NCI-H187 (cell line): ENCODE measurements around the gene CX3CL1.
"Not testable (repeated sequence)": the region's sequence is repeated elsewhere in the genome, so short reads cannot be mapped to it uniquely, and the experiment has no call there.

Experiments
- DNase-seq, 2 experiments: peaks; one replicate each; lab custom pipeline; 2025; lab: John Stamatoyannopoulos, UW

The CX3CL1 gene

DNA sequence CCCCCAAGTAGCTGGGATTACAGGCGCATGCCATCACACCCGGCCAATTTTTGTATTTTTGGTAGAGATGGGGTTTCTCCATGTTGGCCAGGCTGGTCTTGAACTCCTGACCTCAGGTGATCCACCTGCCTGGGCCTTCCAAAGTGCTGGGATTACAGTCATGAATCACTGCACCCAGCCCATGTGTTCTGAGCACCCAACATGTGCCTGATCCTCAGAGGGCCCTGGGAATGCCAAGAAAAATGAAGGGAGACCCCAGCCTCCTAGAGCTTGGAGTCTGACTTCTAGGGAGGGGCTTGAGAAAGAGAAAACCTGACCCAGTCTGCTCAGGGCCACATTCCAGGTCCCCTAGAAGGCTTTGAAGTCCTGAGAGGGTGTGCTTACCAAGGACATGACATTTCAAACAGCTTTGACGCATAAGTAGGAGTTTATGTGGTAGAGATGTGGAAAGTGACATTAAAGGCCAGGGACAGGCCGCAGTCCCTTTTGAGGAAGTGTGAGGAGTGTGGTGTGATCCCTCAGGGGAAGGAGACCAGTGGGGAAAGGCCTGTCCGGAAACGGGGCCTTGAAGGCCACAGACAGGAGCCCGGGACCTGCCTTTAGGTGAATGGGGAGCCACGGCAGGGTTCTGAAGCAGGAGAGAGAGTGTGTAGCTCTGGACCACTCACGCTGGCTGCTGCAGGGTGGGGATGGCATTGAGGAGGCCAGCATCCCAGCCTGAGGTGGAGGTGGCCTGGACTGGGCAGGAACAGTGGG is 14.8 kb upstream of the CX3CL1 start:
- no peak for DNase-seq

DNA sequence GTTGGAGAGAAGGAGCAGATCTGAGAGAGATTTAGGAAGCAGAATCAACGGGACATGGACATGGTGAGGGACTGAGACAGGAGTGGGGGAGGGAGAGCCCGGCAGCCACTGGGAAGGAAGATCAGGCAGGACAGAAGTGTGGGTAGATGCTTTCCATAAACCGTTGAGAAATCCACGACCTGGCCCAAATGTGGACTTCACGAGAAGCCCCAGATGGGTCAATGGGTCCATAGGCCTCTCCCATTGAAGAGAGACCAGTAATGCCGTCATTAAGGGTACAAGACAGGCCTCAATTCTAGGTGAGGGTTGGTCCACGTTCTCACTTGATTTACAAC is 14.2 kb upstream of the CX3CL1 start:
- no peak for DNase-seq

DNA sequence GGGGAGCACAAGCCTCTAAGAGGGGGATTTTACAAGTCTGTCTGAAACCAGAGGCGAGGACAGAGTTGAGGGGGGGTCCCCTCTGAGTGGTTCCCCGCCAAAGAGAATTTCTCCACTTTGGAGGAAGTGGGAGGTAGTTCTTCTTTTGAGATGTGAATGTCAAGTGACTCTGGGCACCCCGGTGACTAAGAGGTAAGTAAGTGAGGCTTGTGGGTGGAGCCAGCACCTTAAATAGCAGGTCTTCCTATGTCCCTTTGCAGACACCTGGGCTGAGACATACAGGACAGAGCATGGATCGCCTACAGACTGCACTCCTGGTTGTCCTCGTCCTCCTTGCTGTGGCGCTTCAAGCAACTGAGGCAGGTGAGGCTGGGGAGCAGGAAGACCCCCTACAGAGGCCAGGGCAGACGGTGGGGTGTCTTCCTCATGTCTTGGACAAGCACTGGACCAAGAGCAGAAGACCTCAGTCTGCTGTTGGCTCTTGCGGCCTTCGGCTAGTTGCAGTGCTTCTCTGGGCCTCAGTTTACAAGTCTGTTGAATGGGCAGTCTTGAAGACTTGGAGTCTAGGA is 13.7 kb upstream of the CX3CL1 start, which contains the start of gene CCL22:
TSS of gene CCL22 (plus strand) at position 257 of the 569 bp plus-strand sequence. CDS start at position 291, 34 bp downstream.
- no peak for DNase-seq

DNA sequence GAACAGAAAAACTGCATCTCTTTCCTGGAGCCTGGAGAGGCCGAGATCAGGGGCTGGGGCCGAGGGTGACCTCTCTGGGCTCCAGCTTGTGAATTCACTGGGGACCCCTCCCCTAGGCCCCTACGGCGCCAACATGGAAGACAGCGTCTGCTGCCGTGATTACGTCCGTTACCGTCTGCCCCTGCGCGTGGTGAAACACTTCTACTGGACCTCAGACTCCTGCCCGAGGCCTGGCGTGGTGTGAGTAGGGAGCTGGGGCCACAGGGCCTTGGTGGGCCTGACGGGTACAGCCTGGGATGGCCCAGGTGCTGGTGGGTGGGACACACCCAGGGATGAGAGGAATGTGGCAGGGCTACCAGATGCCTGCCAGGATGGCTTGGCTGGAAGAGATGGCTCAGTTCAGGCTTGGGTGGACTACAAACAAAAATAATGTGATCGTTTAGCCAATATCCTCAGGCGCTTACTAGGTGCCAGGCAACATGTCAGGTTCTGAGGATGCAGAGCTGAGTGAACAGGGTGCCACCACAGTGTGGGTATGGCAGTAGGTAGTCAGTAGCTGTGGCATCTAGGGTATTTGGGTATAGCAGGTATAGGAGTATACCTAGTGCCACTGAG is 11.9 kb upstream of the CX3CL1 start:
- DNase-seq: no peak

DNA sequence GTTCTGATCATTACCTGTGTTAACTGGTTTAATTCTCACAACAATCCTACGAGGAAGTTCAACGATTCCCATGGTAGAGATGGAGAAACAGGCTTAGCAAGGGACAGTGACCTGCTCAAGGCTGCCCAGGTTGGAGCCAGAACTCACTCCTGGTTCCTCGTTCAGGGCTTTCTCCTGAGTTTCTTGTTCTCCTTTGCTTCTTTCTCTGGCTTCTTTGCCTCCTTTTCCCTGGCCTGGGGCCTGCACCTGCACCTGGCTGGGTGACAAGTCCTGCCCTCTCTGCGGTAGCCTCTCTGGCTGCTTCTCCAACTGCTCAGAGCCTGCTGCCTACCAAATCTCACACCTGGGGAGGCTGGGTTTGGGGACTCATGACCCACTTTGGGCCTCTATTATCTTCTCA is 10.9 kb upstream of the CX3CL1 start:
- DNase-seq: no peak

DNA sequence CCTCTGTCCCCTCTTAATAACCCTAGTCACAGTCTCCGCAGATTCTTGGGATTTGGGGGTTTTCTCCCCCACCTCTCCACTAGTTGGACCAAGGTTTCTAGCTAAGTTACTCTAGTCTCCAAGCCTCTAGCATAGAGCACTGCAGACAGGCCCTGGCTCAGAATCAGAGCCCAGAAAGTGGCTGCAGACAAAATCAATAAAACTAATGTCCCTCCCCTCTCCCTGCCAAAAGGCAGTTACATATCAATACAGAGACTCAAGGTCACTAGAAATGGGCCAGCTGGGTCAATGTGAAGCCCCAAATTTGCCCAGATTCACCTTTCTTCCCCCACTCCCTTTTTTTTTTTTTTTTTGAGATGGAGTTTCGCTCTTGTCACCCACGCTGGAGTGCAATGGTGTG is 8.1 kb upstream of the CX3CL1 start:
- DNase-seq: no peak

DNA sequence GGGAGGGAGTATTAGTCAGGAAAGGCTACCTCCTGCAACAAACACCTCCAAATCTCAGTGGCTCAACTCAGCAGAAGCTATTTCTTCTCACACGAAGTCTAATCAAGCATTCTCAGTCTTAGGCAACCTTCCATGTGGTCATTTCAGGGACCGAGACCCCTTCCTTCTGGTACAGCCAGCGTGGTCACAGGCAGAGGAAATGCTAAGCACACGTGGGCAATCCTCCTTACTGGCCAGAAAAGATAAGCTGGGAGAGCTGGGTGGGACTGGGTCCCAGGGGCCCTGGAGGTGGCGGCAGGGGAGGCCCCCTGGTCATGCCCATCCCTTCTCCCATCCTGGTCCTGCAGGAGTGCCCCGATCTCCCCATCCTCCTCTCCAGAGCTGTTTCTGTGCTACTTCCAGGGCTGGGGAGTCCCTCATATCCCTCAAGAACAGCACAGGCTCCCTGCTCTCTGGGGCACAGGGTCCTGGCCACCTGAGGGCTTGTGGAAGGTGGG is 5.7 kb upstream of the CX3CL1 start:
- DNase-seq: no peak

DNA sequence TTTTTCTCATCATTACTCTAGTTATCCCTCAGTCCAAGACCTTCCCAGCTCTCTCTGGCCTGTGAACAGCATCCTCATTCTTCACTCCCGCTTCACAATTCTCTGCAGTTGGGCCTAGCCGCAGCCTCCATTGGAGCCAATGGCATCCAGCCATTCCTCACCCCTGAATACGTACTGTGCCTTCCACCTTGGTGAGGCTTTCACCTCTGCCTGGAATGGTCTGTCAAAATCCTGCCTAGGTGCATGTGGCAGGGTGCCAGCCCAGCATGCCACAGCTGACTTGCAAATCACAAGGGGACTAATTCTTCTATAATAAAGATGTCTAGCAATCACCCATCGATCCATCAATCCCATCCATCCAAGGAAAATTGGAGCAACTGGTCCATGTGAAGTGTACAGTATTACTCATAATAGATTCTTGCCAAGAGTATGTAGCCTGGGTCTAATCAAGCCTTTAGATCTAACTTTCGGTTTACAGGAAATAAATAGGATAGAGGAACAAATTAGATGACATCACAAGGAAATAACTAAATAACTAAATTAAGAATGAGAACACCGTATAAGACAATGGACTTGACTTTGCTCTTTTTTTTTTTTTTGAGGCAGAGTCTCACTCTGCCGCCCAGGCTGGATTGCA is 5.1 kb upstream of the CX3CL1 start:
- no peak for DNase-seq

DNA sequence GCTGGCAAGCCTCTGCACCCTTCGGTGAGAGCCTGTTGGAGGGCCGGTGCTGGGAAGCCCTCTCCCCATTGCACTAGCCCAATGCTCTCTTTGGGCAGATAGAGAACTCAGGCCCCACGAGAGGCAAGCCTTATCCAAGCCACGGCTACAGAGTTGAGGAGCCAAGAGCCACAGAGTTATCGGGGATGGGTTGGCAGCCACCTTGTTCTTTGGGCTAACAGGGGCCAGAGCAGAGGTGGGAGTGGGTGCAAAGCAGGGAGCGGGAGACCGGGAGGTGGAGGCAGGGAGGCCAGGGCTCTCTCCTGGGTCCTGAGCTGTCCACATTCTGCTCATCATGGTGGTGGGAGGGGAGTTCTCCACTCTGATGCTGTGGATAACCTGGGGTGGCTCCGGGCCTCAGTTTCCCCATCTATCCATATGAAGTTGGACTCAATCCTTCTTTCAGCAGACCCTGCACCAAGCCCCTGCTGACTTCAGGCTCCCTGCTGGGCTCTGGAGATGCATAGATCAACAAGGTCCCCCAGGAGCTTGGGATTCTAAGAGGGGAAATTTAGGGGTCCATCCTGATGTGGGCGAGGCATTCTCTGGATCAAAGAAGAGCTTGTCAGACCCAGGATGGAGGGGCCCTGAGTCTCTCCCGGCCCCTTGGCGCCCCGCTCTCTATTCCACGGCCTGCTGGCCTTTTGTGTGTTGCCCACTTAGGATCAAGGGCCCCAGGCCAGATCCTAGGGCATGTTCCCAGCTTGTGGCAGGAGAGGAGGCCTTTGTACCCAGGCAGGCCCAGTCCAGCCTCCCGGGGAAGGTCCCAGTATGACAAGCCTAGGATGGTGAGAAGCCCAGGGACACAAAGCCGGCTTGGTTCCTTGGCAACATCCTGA is 557 bp upstream of the CX3CL1 start:
- no peak for DNase-seq

DNA sequence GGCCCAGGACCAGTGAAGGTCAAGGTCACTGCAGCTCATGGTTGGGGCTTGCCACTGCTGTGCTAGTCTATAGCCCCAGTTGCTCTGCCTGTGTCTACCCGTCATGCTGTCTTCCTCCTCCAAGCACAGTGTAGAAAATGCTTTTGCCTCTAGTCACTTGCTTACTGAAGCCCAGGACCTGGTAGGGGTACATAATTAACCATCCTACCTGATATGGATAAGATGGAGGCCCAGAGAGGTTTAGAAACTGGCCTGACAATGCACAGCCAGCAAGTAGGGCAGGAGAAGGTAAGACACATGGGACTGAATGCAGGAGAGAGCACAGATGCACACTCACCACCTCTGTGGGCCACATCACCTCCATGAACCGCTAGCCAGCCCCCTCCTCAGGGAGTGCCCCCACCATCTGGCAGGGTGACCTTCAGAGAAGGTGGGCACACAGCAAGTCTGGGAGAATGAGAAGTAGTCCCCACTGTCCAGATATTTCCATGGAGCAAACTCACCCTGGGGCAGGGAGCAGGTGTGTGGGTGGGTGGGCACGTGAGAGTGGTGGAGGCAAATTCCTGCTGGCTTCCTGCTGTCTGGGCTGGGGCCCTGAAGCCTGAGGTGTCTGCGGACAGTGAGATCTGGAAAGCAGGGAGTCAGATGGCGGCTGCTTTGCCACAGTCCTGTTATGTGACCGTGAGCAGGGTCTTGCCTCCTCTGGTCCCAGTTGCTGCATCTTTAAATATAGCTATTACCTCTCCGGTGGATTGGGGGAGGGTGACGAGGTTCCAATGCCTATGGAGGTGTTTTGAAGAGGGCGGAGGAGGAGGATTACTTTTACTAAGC is 1.0 kb downstream of the CX3CL1 start:
- DNase-seq: no peak

DNA sequence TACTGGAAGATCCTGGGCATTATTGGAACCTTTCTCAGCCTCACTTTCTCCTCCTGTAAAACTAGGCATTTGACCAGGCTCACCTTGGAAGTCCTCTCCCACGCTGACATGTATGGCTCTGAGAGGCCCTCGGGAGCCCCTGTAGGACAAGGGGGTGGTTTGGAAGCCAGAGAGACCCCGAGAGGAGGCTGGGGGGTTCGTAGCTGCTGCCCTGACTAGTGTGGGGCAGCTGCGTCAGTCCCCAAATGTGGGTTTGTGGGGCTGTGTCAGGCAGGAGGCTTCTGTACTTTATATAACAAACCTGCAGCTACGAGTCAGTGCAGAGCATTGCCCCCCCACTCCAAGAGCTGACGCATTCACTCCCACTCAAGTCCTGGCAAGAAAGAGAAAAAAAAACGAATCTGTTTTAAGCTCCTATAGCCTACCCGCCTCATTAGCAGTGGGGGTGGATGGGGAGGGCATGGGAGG is 1.8 kb downstream of the CX3CL1 start:
- no peak for DNase-seq

DNA sequence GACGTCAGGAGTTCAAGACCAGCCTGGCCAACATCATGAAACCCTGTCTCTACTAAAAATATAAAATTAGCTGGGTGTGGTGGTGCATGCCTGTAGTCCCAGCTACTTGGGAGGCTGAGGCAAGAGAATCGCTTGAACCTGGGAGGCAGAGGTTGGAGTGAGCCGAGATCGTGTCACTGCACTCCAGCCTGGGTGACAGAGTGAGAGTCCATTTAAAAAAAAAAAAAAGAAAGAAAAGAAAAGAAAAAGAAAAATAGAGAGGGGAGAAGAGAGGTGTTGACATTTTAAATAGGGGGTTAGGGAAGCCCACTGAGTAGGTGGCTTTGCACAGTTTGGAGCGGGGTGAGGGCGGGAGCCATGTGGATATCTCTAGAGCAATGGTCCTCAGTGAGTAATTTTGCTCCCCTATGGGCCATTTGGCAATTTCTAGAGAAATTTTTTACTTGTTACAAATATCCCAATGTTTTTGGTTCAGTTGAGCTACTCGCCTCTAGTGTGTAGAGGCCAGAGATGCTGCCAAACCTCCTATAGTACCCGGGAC is 2.7 kb downstream of the CX3CL1 start:
- not testable (repeated sequence) for DNase-seq

DNA sequence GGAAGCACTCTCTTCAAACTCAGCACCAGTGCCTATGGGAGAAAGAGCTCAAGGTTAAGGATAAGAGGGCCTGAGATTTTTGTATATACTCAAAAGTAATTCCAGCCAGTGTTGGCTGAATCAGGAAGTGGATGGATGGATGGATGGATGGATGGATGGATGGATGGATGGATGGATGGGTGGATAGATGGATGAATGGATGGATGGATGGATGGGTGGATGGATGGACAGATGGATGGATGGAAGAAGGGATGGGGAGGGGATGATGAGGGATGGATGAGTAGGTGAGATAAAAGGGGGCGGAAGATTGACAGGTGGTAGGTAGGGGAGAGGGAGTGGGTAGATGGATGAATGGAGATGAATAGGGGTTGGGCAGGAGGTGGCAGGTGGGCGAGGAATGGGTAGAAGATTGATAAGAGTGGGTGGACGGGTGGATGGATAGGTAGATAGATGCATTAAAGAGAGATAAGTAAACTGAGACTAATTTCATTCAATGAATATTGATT is 4.1 kb downstream of the CX3CL1 start:
- no peak for DNase-seq

DNA sequence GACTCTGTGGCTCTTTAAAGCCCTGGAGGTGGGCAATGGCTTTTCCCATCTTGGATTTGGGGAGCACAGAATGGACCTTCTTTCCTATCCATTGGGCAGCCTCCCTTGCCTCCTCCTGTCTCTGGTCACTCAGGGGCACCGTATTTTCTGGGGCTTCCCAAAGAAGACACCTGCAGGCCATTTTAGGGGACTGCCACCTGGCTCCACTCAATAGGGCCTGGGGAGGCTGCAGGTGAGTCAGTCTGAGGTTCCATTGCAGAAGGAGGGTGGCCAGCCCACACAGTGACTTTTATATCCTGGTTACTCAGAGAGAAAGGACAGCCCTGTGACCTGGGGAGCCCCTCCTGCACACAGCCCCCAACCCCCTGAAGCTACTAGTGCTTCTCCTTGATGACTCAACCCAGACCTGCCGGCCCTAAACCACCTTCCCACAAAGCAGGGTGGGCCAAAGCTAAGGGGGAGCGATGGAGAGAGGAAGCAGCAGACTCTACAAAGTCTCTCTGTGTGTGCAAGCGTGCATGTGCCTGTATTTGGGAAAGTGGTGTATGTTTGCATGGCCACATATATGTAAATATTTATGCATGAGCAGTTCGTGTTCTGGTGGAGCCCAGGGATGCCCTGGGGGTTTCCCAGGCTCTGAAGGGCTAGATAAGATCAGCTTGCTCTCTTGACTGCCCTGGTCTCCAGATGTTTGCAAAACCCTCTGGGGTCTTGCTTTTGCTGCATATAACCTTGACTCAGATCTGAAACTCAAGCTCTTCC is 5.0 kb downstream of the CX3CL1 start:
- DNase-seq: no peak

DNA sequence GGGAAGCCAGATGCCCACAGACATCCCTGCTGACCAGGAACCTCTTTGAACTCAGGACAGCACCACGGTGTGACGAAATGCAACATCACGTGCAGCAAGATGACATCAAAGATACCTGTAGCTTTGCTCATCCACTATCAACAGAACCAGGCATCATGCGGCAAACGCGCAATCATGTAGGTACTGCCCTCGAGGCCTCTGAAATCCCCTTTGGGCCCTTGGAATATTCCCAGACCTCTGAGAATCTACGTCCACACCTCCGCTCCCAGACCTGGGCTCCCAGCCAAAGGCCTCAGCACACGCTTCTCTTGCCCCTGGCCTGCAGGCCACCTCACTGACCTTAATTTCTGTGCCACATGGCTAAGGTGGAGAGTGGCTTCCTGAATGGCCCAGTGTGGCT is 7.3 kb downstream of the CX3CL1 start:
- no peak for DNase-seq

DNA sequence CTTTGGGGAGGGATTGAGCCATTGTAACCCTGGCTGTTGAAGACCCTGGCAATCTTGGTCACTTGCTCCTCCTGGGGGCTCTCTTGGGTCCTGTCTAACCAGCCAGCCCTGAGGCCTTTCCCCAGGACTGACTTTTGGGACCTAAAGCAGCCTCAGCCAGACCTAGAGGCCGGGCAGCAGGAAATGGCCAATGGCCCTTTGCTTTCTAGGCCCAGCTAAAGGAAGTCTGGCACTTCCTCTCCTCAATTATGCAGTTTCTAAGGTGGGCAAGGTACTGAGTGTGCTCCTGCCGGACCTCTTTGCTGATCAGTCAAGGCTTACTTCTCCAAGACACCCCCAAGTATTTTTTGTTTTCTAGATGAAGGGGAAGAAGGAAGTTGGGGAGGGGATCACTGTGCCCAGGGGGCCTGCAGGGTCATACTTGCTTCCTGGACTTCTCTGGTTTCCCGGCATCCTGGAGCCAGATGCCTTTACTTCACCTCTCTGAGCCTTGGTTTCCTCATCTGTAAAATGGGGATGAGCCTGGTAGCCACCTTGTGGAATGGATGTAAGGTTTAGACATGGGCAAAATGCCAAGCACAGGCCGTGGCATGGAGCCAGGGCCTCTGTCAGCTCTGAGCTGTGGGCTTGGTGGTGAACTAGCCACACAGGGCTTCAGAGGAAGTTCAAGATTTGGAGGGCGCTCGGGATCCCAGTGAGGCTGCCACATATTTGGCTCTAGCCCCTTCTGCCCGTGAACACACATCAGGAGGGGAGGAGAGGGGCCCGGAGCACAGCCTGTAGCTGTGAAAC is 8.6 kb downstream of the CX3CL1 start:
- DNase-seq: no peak

DNA sequence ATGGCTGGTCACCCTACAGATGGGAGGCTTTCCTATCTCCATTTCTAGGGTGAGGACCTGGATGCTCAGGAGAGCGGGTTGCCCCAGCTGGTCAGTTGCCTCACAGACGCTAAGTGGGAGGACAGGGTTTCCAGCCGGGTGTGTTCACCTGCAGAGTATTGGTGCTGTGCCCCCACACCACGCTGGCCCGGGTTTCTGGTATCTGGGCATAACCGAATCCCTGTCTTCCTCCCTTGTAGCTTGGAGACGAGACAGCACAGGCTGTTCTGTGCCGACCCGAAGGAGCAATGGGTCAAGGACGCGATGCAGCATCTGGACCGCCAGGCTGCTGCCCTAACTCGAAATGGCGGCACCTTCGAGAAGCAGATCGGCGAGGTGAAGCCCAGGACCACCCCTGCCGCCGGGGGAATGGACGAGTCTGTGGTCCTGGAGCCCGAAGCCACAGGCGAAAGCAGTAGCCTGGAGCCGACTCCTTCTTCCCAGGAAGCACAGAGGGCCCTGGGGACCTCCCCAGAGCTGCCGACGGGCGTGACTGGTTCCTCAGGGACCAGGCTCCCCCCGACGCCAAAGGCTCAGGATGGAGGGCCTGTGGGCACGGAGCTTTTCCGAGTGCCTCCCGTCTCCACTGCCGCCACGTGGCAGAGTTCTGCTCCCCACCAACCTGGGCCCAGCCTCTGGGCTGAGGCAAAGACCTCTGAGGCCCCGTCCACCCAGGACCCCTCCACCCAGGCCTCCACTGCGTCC is 9.7 kb downstream of the CX3CL1 start:
- no peak for DNase-seq
